Endothelial cell of umbilical vein (primary cell): Measurements from ENCODE around the gene SSRP1. TPM values are rescaled to one million over a fixed set of nuclear protein-coding genes. Genes with fewer than 3 reads are reported as not detected.

ENCODE experiments used
- BruUV-seq: library from RNA; stranded (reverse); fragments of 400-500 nt; replicated peaks from 2 replicates; lab custom pipeline; 2021; lab: Mats Ljungman, UMichigan
- CTCF ChIA-PET: fragments of 300-600, 350-600 bp; sonication (Branson Sonifier 250); formaldehyde crosslinking; loops from one replicate; lab custom pipeline; 2021; ENCODE audit warnings: antibody characterized with exemption, inconsistent platforms; lab: Charles Lee
- POLR2A ChIA-PET: fragments of 300-600, 350-600 bp; sonication (Branson Sonifier 250); formaldehyde crosslinking; loops from one replicate; lab custom pipeline; 2021; ENCODE audit warnings: antibody characterized with exemption, inconsistent platforms; lab: Charles Lee
- DNase-seq: peaks from one replicate; pipeline ENCODE4 v3.0.0-alpha.2; 2011; ENCODE audit warnings: low read depth, low spot score
- FAIRE-seq: peaks from 2 replicates; lab custom pipeline; 2011; peaks lifted over from hg19 to GRCh38; lab: Jason Lieb, UNC
- H2AFZ ChIP-seq: 2 replicates; pipeline ENCODE4 v1.6.0; 2012; ENCODE audit warnings: low read depth, low read length, control low read depth, inconsistent platforms
- H3K27ac ChIP-seq: 2 replicates; pipeline ENCODE4 v1.5.1; 2011; ENCODE audit warnings: low read depth, mild to moderate bottlenecking, control low read depth, low read length, moderate library complexity; ENCODE audit not compliant: insufficient read depth
- H3K27me3 ChIP-seq, 2 experiments: 2 replicates each; pipeline versions ENCODE4 v1.6.0 to v1.6.1; 2011; ENCODE audit warnings: low read length in 2 of 2, mixed read lengths in 1 of 2; ENCODE audit not compliant: control insufficient read depth in 2 of 2, insufficient read depth in 2 of 2
- H3K36me3 ChIP-seq, 2 experiments: 2 replicates in 1 of 2; 3 replicates in 1 of 2; pipeline ENCODE4 v1.5.1; 2011; ENCODE audit warnings: low read length in 2 of 2, mild to moderate bottlenecking in 1 of 2, moderate library complexity in 1 of 2; ENCODE audit not compliant: control insufficient read depth in 2 of 2, insufficient read depth in 2 of 2; ENCODE audit errors: extremely low read depth in 1 of 2
- H3K4me1 ChIP-seq: 3 replicates; pipeline ENCODE4 v1.5.1; 2011; ENCODE audit warnings: mild to moderate bottlenecking, low read length; ENCODE audit not compliant: control insufficient read depth, insufficient read depth; ENCODE audit errors: extremely low read depth
- H3K4me2 ChIP-seq: 2 replicates; pipeline ENCODE4 v1.6.1; 2011; ENCODE audit warnings: low read length, control low read depth, mixed read lengths; ENCODE audit not compliant: insufficient read depth
- H3K4me3 ChIP-seq, 3 experiments: fragments of 200-600 bp in 1 of 3; sonication (generic), shearing (Covaris generic) in 1 of 3; replicated peaks in 1 of 3; 2 replicates each; pipeline ENCODE4 v1.5.1; 2011 to 2016; ENCODE audit warnings: control low read depth in 3 of 3, low read length in 3 of 3, mild to moderate bottlenecking in 2 of 3, inconsistent platforms in 1 of 3, low read depth in 1 of 3, moderate library complexity in 1 of 3; ENCODE audit not compliant: insufficient read depth in 1 of 3
- H3K79me2 ChIP-seq: 2 replicates; pipeline ENCODE4 v1.6.0; 2012; ENCODE audit warnings: low read length, inconsistent platforms; ENCODE audit not compliant: control insufficient read depth, insufficient read depth
- H3K9ac ChIP-seq: replicated peaks from 2 replicates; pipeline ENCODE3; 2011; ENCODE audit warnings: low read length, control low read depth; ENCODE audit not compliant: insufficient read depth; ENCODE audit errors: extremely low read depth
- H3K9me1 ChIP-seq: replicated peaks from 3 replicates; pipeline ENCODE4 v1.6.0; 2011; ENCODE audit warnings: mild to moderate bottlenecking, low read length; ENCODE audit not compliant: control insufficient read depth, insufficient read depth; ENCODE audit errors: extremely low read depth
- H3K9me3 ChIP-seq: replicated peaks from 2 replicates; pipeline ENCODE4 v1.5.1; 2012; ENCODE audit warnings: low read length, inconsistent platforms; ENCODE audit not compliant: control insufficient read depth, insufficient read depth
- H4K20me1 ChIP-seq: replicated peaks from 2 replicates; pipeline ENCODE3; 2011; ENCODE audit warnings: mild to moderate bottlenecking, low read length; ENCODE audit not compliant: control insufficient read depth, insufficient read depth; ENCODE audit errors: extremely low read depth
- EZH2 ChIP-seq: IDR thresholded peaks from 2 replicates; pipeline ENCODE4 v1.6.1; 2012; ENCODE audit warnings: borderline replicate concordance, low read depth, mild to moderate bottlenecking, moderate library complexity, low read length, inconsistent platforms; ENCODE audit not compliant: severe bottlenecking
- FOS ChIP-seq: IDR thresholded peaks from 2 replicates; pipeline ENCODE4 v1.6.1; 2011; ENCODE audit warnings: mild to moderate bottlenecking, low read length, moderate library complexity, borderline replicate concordance; ENCODE audit not compliant: insufficient read depth
- GATA2 ChIP-seq: IDR thresholded peaks from 2 replicates; pipeline ENCODE4 v1.7.0; 2011; ENCODE audit warnings: low read depth, mild to moderate bottlenecking, moderate library complexity, mixed read lengths, low read length; ENCODE audit not compliant: insufficient read length, insufficient read depth
- JUN ChIP-seq: IDR thresholded peaks from 2 replicates; pipeline ENCODE4 v1.6.1; 2011; ENCODE audit warnings: borderline replicate concordance, low read depth; ENCODE audit not compliant: insufficient read length, insufficient read depth
- MYC ChIP-seq: IDR thresholded peaks from one replicate; pipeline ENCODE4 v1.6.1; 2011; ENCODE audit warnings: mild to moderate bottlenecking, low read depth, low read length
- POLR2A ChIP-seq: IDR thresholded peaks from 2 replicates; pipeline ENCODE4 v1.6.1; 2012; ENCODE audit warnings: low read depth, mild to moderate bottlenecking, control low read depth, low read length
- POLR2AphosphoS5 ChIP-seq: IDR thresholded peaks from 2 replicates; pipeline ENCODE4 v1.6.1; 2012; ENCODE audit warnings: low read depth, mild to moderate bottlenecking, control low read depth, low read length, moderate library complexity; ENCODE audit not compliant: insufficient read depth
- dilution Hi-C: fragments of 300-500 bp; cut with MboI; formaldehyde crosslinking; loops from one replicate; pipeline ENCODE4 v1.15.0; 2019; ENCODE audit warnings: low sequenced_read_pairs; ENCODE audit not compliant: extremely low pct_ligation_motif_present
- intact Hi-C: fragments of 100-400 bp; cut with micrococcal nuclease; formaldehyde crosslinking; loops from one replicate; pipeline ENCODE4 v1.10.0; 2022
- polyA plus RNA-seq, 4 experiments: library from polyadenylated mRNA; depleted of rRNA in 3 of 4; stranded (reverse) in 3 of 4; unstranded in 1 of 4; fragments of >200 nt; gene quantifications; 2 replicates each; pipeline versions ENCODE4 v1.2.1 to v1.2.3, GENCODE V29; 2011 to 2012; ENCODE audit warnings: missing spikeins in 1 of 4
- total RNA-seq: library from RNA; stranded (reverse); gene quantifications from 2 replicates; pipeline ENCODE4 v1.2.3, GENCODE V29; 2021
- TF ChIP-seq, protein P1 (sequence below): IDR thresholded peaks from 2 replicates; pipeline ENCODE4 v1.6.1; 2011; ENCODE audit not compliant: insufficient read depth, insufficient read length
- TF ChIP-seq, protein P2 (sequence below), 2 donors: IDR thresholded peaks; 1 replicate in 1 of 2; 2 replicates in 1 of 2; pipeline ENCODE4 v1.5.1; 2011; ENCODE audit warnings: low read length in 2 of 2, mild to moderate bottlenecking in 2 of 2, moderate library complexity in 2 of 2, control low read depth in 1 of 2, inconsistent platforms in 1 of 2, low read depth in 1 of 2; ENCODE audit not compliant: insufficient read depth in 1 of 2; ENCODE audit errors: extremely low read depth in 1 of 2

SSRP1 gene
- total and polyA plus RNA-seq, 2 donors (not counting 3 experiments of a cell fraction or from before 2014, with no cell fraction given) = 130 to 146 TPM

DNA sequence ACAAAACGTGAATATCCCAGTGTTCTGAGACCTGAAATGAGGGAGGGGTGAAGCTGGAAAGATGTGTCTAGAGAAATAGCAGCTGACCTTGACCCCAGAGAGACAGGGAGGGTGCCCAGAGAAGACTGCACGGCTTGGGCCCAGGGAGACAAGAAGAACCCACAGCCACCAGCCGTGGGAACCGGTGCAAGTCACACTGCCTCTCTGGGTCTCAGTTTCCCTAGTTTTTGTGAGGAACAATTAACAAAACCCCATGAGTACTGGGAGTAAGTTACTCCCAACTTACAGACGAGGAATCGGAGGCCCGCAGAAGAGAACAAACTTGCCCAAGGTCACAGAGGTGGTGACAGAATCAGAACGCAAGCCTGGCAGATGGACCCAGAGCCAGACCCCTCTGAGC is 30.2 kb downstream of the SSRP1 start:
- Histone ChIP-seq H3K9me3 (no peaks in the 10 kb centered on the region), H3K27me3 (no peaks in the 10 kb centered on the region), H3K36me3 (peaks cover 16 to 38% of the 10 kb centered on the region in 2 experiments), H3K9ac (no peak overlapping the region), H3K4me1 (peaks cover 10% of the 10 kb centered on the region), H4K20me1 (no peaks in the 10 kb centered on the region), H3K79me2 (peaks cover 54% of the 10 kb centered on the region), H2AFZ (no peak overlapping the region), H3K9me1 (no peaks in the 10 kb centered on the region), H3K4me2 (no peak overlapping the region), H3K27ac (no peak overlapping the region), H3K4me3 (no peak overlapping the region)
- BruUV-seq = no TSS peak
- DNase-seq (no peak), FAIRE-seq (no peak)
- intact Hi-C loops (no loop called here), dilution Hi-C loops (no loop called here)
- CTCF ChIA-PET = no interaction called here
- POLR2A ChIA-PET = no interaction called here
- TF ChIP-seq, protein P1, sequence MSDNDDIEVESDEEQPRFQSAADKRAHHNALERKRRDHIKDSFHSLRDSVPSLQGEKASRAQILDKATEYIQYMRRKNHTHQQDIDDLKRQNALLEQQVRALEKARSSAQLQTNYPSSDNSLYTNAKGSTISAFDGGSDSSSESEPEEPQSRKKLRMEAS = no peak
- TF ChIP-seq GATA2 (no peak), POLR2AphosphoS5 (no peak), POLR2A (no peak), EZH2 (no peak), MYC (no peak), JUN (no peak), FOS (no peak)
- TF ChIP-seq, protein P2, sequence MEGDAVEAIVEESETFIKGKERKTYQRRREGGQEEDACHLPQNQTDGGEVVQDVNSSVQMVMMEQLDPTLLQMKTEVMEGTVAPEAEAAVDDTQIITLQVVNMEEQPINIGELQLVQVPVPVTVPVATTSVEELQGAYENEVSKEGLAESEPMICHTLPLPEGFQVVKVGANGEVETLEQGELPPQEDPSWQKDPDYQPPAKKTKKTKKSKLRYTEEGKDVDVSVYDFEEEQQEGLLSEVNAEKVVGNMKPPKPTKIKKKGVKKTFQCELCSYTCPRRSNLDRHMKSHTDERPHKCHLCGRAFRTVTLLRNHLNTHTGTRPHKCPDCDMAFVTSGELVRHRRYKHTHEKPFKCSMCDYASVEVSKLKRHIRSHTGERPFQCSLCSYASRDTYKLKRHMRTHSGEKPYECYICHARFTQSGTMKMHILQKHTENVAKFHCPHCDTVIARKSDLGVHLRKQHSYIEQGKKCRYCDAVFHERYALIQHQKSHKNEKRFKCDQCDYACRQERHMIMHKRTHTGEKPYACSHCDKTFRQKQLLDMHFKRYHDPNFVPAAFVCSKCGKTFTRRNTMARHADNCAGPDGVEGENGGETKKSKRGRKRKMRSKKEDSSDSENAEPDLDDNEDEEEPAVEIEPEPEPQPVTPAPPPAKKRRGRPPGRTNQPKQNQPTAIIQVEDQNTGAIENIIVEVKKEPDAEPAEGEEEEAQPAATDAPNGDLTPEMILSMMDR (IDR thresholded peaks at IDR 0.05; ENCODE audit: extremely low read depth in 1 of 2, insufficient read depth in 1 of 2, low read depth in 1 of 2, low read length in 2 of 2) = no peak
